Gastroesophageal sphincter (tissue), 4 donors: Measurements from ENCODE around the gene RNPS1. TPM values are rescaled to one million over a fixed set of nuclear protein-coding genes. Genes with fewer than 3 reads are reported as not detected.

Experiments used
- ATAC-seq: fragments of 150-250 bp; one replicate; pipeline ENCODE4 v1.9.1; 2016; ENCODE audit warnings: mild to moderate bottlenecking, moderate library complexity
- H3K27ac ChIP-seq, 4 donors: fragments of 200-600 bp; sonication (generic) in 3 of 4; 1 replicate in 3 of 4; 2 replicates in 1 of 4; pipeline ENCODE4 v1.5.1; 2016 to 2019
- H3K27me3 ChIP-seq: fragments of 200-600 bp; sonication (generic); one replicate; pipeline ENCODE4 v1.5.1; 2019
- H3K36me3 ChIP-seq, 2 donors: fragments of 200-600 bp; sonication (generic); one replicate each; pipeline ENCODE4 v1.5.1; 2019; ENCODE audit warnings: control low read depth in 1 of 2
- H3K4me1 ChIP-seq, 3 donors: fragments of 200-600 bp; sonication (generic); 1 replicate in 2 of 3; 2 replicates in 1 of 3; pipeline ENCODE4 v1.5.1; 2016 to 2019; ENCODE audit warnings: control low read depth in 2 of 3
- H3K4me3 ChIP-seq, 2 donors: fragments of 200-600 bp; sonication (generic); one replicate each; pipeline ENCODE4 v1.5.1; 2019; ENCODE audit warnings: mild to moderate bottlenecking in 1 of 2, moderate library complexity in 1 of 2
- H3K9me3 ChIP-seq, 3 donors: fragments of 200-600 bp; sonication (generic); one replicate each; pipeline ENCODE4 v1.5.1; 2017 to 2019; ENCODE audit warnings: control low read depth in 2 of 3
- EP300 ChIP-seq: sonication (generic); formaldehyde crosslinking; IDR thresholded peaks from one replicate; pipeline ENCODE4 v1.6.1; 2017; ENCODE audit warnings: antibody characterized with exemption, mild to moderate bottlenecking
- POLR2A ChIP-seq, 2 donors: fragments of 450-650 bp; IDR thresholded peaks; one replicate each; pipeline ENCODE4 v1.6.1; 2017; ENCODE audit warnings: antibody characterized with exemption in 2 of 2, mild to moderate bottlenecking in 2 of 2, moderate library complexity in 1 of 2
- POLR2AphosphoS5 ChIP-seq: sonication (generic); formaldehyde crosslinking; IDR thresholded peaks from one replicate; pipeline ENCODE4 v1.6.1; 2017; ENCODE audit warnings: antibody characterized with exemption
- WGBS, 2 donors: methylation state at CpG; one replicate each; pipeline ENCODE4 v1.1.5; 2018; ENCODE audit warnings: low coverage in 1 of 2; 5-methylcytosine and 5-hydroxymethylcytosine counted together
- total RNA-seq, 4 donors: library from RNA; depleted of rRNA; stranded (reverse); fragments of >200 nt; gene quantifications; one replicate each; pipeline ENCODE4 v1.1.0, GENCODE V29; 2016
- TF ChIP-seq, protein P1 (sequence below), 4 experiments: fragments of 200-600 bp in 2 of 4; fragments of 450-650 bp in 2 of 4; sonication (generic) in 1 of 4; IDR thresholded peaks; one replicate each; pipeline ENCODE4 v1.5.1; 2017 to 2019; ENCODE audit warnings: antibody characterized with exemption in 4 of 4, mild to moderate bottlenecking in 2 of 4, moderate library complexity in 2 of 4

Gene RNPS1
- total RNA-seq, 4 donors from 2014 or later, result 117 to 171 (median 128) TPM

DNA sequence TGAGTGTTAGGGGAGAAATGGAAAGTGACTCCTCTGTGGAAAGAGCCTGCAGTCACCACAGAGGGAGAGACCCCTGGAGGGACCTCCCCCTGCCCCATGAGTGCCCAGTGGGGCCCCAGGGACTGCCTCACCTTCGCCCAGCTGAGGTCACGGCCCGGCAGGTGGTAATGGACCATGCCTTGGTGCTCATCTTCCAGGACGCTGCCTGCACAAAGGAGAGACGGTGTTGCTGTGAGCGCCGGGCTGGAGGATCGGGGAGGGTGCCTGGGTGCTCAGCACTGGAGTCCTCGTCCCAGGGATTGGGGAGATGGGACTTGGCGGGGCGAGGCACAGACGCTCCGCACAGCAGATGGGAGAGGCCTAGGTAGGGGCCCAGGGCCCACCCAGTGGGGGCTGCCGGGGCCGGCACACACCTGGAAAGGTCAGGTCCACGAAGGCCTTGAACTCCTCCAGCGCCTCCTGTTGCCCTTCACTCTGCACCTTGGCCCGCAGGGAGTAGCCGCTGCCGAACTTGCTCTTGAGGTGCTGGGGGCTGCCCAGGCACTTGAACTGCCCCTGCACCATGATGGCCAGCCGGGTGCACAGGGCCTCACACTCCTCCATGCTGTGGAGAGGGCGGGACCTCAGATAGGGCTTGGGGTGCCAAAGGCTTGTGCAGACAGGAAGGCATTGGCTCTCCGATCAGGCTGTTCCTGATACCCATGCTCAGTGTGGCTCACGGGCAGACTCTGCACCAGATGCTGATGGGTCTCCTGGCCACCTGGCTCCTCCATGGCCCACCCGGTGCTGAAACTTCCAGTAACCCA, 9.7 kb upstream of the RNPS1 start:
- no peaks in the 10 kb centered on the region for H3K4me1 ChIP-seq
- ATAC-seq, result no peak
- peaks cover 0 to 59% of the 10 kb centered on the region in 2 donors for H3K36me3 ChIP-seq
- no peak overlapping the region for H3K27ac ChIP-seq
- no peak for TF ChIP-seq EP300
- TF ChIP-seq POLR2A (IDR thresholded peaks at IDR 0.05), result no peak
- TF ChIP-seq POLR2AphosphoS5, result no peak
- TF ChIP-seq, protein P1, sequence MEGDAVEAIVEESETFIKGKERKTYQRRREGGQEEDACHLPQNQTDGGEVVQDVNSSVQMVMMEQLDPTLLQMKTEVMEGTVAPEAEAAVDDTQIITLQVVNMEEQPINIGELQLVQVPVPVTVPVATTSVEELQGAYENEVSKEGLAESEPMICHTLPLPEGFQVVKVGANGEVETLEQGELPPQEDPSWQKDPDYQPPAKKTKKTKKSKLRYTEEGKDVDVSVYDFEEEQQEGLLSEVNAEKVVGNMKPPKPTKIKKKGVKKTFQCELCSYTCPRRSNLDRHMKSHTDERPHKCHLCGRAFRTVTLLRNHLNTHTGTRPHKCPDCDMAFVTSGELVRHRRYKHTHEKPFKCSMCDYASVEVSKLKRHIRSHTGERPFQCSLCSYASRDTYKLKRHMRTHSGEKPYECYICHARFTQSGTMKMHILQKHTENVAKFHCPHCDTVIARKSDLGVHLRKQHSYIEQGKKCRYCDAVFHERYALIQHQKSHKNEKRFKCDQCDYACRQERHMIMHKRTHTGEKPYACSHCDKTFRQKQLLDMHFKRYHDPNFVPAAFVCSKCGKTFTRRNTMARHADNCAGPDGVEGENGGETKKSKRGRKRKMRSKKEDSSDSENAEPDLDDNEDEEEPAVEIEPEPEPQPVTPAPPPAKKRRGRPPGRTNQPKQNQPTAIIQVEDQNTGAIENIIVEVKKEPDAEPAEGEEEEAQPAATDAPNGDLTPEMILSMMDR (IDR thresholded peaks at IDR 0.05), result no peak
- H3K27me3 ChIP-seq, result no peaks in the 10 kb centered on the region
- H3K9me3 ChIP-seq, result no peaks in the 10 kb centered on the region
- H3K4me3 ChIP-seq, result no peak overlapping the region
- WGBS, 2 donors, result 96% methylated on average over 5 of the region's 25 CpGs; no CpG with 5 or more reads in 1 of the 2 donors

DNA sequence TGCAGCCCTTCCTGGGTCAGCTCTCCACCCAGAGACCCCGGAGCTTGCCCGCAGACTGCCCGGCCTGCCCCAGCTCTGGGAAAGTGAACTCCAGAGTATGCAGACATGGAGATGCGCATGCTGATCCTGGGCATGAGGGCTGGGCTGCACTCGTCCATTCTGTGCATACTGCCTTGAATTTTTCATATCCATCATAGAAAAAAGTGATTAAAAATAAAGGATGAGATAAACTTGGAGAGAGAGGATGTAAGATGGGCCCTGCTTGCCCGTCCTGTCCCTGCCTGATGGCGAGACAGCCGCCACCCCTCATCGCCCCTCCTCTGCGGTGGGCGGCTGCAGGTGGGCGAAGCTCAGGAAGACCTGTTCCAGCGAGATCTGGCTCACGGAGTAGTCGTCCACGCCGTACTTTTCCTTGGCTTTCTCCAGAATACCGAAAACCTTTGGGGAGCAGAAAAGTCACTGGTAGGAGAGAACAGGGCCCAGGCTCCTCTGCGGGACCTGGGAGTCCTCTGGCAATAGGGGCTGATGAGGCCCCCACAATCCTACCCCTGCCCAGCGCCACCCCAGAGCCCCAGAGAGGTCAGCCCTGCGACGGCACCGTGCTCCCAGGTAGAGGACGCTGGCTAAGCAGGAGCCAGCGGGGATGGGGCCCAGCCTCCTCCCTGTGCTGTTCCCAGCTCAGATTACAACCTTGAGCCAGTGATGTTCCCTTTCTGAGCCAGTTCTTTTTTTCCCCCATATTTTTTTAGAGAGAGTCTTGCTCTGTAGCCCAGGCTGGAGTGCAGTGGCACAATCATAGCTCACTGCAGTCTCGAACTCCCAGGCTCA, 8.7 kb upstream of the RNPS1 start:
- no peak for ATAC-seq
- Histone ChIP-seq H3K36me3 (peaks cover 0 to 58% of the 10 kb centered on the region in 2 donors), H3K4me3 (no peak overlapping the region), H3K4me1 (peaks cover 0 to 2% (median 0%) of the 10 kb centered on the region in 3 donors), H3K27ac (no peak overlapping the region), H3K9me3 (no peaks in the 10 kb centered on the region), H3K27me3 (no peaks in the 10 kb centered on the region)
- WGBS, 2 donors, result 40 to 72% methylated on average over 3 to 12 of the region's 26 CpGs
- TF ChIP-seq POLR2AphosphoS5 (no peak), POLR2A (IDR thresholded peaks at IDR 0.05) (no peak), EP300 (no peak)
- TF ChIP-seq, protein P1 (IDR thresholded peaks at IDR 0.05), result no peak

DNA sequence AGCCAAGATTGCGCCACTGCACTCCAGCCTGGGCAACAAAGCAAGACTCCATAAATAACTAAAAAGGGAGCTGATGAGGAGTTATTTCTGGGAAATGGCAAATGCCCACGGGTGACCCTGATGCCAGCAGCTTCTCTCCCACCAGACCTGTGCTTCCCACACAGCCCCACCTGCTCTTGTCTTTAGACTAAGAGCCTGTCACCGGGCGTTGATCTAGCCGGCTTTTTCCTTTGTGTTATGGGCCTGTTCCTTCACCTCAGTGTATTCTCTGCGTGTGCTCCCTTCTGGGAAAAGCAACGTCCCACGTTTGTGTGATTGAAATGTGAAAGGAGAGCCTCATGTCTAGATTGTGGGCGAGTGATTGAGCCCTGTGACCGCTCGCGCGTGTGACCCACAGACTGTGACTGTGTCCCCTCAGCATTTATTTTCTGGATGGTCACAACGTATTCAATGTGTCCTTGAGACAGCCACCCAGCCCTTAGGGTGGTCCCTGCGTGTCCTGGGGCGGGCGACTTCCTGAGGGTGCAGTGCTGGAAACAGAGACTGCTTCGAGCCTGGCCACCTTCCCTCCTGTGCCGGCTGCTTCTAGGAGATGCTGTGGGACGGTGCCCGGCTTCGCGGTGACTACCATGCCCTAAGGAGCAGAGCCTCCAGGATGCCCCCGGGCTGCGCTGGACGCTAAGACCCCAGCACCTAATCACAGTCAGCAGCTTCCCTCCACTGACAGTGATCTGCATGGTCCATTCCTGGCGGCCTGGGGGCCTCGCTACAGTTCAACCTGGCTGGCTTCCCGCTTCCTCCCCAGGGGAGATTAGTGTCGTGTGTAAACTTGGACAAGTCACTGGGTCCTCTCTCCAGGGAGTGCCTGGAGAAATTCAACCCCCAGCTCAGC, 7.8 kb upstream of the RNPS1 start:
- peaks cover 0 to 10% (median 0%) of the 10 kb centered on the region in 3 donors for H3K4me1 ChIP-seq
- no peaks in the 10 kb centered on the region for H3K9me3 ChIP-seq
- no peak overlapping the region for H3K27ac ChIP-seq
- 53 to 94% methylated on average over 5 to 6 of the region's 30 CpGs for whole genome bisulfite sequencing, 2 donors
- peaks cover 0 to 50% of the 10 kb centered on the region in 2 donors for H3K36me3 ChIP-seq
- no peak for ATAC-seq
- no peak for TF ChIP-seq POLR2A (IDR thresholded peaks at IDR 0.05)
- TF ChIP-seq EP300, result no peak
- H3K4me3 ChIP-seq, result no peak overlapping the region
- H3K27me3 ChIP-seq, result no peaks in the 10 kb centered on the region

DNA sequence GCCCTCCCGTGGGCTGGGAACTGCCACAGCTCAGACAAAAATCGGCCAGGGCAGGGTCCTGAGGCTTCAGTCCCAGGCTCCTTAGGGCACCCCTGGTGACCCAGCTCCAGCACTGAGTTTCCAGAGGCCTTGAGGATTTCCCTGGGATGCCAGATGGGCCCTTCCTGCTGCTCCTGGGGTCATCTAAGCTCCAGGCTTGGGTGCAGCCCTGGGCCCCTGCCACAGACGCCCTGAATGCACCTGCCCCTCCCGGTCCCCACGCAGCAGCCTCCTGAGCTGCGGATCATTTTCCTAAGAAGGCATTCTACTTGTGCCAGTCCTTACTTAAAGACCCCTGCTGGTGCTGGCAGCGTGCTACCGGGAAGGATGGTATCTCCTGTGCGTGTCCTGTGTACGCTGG, 6.0 kb upstream of the RNPS1 start:
- H3K9me3 ChIP-seq, result no peaks in the 10 kb centered on the region
- H3K27me3 ChIP-seq, result no peaks in the 10 kb centered on the region
- no peak for TF ChIP-seq POLR2AphosphoS5
- TF ChIP-seq, protein P1 (IDR thresholded peaks at IDR 0.05), result no peak
- ATAC-seq, result no peak
- H3K27ac ChIP-seq, result no peak overlapping the region
- peaks cover 0 to 28% (median 9%) of the 10 kb centered on the region in 3 donors for H3K4me1 ChIP-seq
- H3K4me3 ChIP-seq, result no peak overlapping the region
- peaks cover 0 to 32% of the 10 kb centered on the region in 2 donors for H3K36me3 ChIP-seq
- WGBS, 2 donors, result 79% methylated on average over 4 of the region's 10 CpGs; no CpG with 5 or more reads in 1 of the 2 donors

DNA sequence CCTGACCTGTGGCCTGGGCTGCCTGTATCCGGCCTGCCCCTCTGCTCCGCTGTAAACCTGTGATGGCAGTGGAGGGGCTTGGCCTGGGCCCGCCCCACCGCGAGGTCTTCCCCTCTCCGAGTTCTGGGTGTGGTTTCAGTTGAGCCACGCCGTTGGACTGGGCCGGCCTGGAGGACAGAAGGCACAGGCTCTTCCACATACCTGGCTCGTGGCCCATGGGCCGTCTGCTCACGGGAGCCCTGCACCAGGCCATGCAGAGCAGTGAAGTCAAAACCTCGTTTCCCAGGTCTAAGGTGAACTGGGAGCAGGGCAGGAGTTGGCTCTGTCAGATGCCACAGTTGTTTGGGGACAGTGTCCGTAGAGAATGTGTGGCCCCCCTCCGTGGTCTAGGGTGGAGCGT, 5.6 kb upstream of the RNPS1 start:
- H3K4me3 ChIP-seq, result no peak overlapping the region

More for the DNA sequence above, 5.6 kb upstream of the RNPS1 start:
- TF ChIP-seq POLR2A (IDR thresholded peaks at IDR 0.05), result no peak
- TF ChIP-seq EP300, result no peak
- no peak for TF ChIP-seq POLR2AphosphoS5
- TF ChIP-seq, protein P1 (IDR thresholded peaks at IDR 0.05), result no peak
- no peak for ATAC-seq
- Histone ChIP-seq H3K36me3 (peaks cover 0 to 29% of the 10 kb centered on the region in 2 donors), H3K27ac (no peak overlapping the region), H3K27me3 (no peaks in the 10 kb centered on the region), H3K9me3 (no peaks in the 10 kb centered on the region), H3K4me1 (peaks cover 0 to 33% (median 9%) of the 10 kb centered on the region in 3 donors)
- 58% methylated on average over 6 of the region's 16 CpGs; no CpG with 5 or more reads in 1 of the 2 donors for WGBS, 2 donors
